OCI-LY3 (cell line): ENCODE measurements around the gene OR14J1.
"Not testable (repeated sequence)": the region's sequence is repeated elsewhere in the genome, so short reads cannot be mapped to it uniquely, and the experiment has no call there.

ENCODE experiments used
- CTCF ChIP-seq: fragments of 200-600, 300-600 bp; sonication (generic); IDR thresholded peaks from 2 replicates; pipeline ENCODE4 v1.5.1; 2014; ENCODE audit warnings: antibody characterized with exemption, low read length, low read depth
- EZH2phosphoT487 ChIP-seq: fragments of 200-600 bp; shearing (Covaris generic); IDR thresholded peaks from 2 replicates; pipeline ENCODE4 v1.6.1; 2018; ENCODE audit warnings: antibody characterized with exemption, mixed run types, low read depth

DNA sequence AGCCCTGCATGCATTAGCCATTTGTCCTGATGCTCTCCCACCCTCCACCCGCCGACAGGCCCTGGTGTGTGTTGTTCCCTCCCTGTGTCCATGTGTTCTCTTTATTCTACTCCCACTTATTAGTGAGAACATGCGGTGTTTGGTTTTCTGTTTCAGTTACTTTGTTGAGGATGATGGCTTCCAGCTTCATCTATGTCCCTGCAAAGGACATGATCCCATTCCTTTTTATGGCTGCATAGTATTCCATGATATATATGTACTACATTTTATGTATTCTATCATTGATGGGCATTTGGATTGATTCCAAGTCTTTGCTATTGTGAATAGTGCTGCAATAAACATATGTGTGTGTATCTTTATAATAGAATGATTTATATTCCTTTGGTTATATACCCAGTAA lies 47.8 kb downstream of the OR14J1 start:
- TF ChIP-seq CTCF, EZH2phosphoT487: not testable (repeated sequence)
